OCI-LY1 (cell line): ENCODE measurements around the gene EXOC5.

Experiments used
- H2AFZ ChIP-seq: fragments of 200-600 bp; sonication (generic), shearing (Covaris generic); 2 replicates; pipeline ENCODE4 v1.6.0; 2014; ENCODE audit warnings: antibody characterized with exemption, mild to moderate bottlenecking, low read length
- H3F3A ChIP-seq: fragments of 200-600 bp; sonication (generic), shearing (Covaris generic); 2 replicates; pipeline ENCODE4 v1.6.0; 2014; ENCODE audit warnings: mild to moderate bottlenecking, antibody characterized with exemption, low read length, moderate library complexity; ENCODE audit not compliant: insufficient read depth
- H3K27ac ChIP-seq: fragments of 200-600 bp; sonication (generic); 2 replicates; pipeline ENCODE4 v1.5.1; 2014; ENCODE audit warnings: low read length, mixed run types, mild to moderate bottlenecking, low read depth; ENCODE audit not compliant: poor library complexity, severe bottlenecking
- H3K27me3 ChIP-seq: fragments of 200-600 bp; sonication (generic); 2 replicates; pipeline ENCODE4 v1.6.0; 2014; ENCODE audit warnings: antibody characterized with exemption, mild to moderate bottlenecking, low read length, moderate library complexity; ENCODE audit not compliant: insufficient read depth
- H3K36me3 ChIP-seq: fragments of 200-600 bp; sonication (generic); 2 replicates; pipeline ENCODE4 v1.6.1; 2014; ENCODE audit warnings: mild to moderate bottlenecking, antibody characterized with exemption, low read length, moderate library complexity, mixed read lengths; ENCODE audit not compliant: insufficient read depth
- H3K4me1 ChIP-seq: fragments of 200-600 bp; sonication (generic); 2 replicates; pipeline ENCODE4 v1.5.1; 2014; ENCODE audit warnings: mild to moderate bottlenecking, low read length, moderate library complexity; ENCODE audit not compliant: insufficient read depth, severe bottlenecking
- H3K4me2 ChIP-seq: fragments of 200-600 bp; sonication (generic), shearing (Covaris generic); 2 replicates; pipeline ENCODE4 v1.6.1; 2014; ENCODE audit warnings: low read length
- H3K4me3 ChIP-seq: fragments of 200-600 bp; sonication (generic); 2 replicates; pipeline ENCODE4 v1.5.1; 2014; ENCODE audit warnings: low read length, low read depth, mild to moderate bottlenecking, mixed read lengths; ENCODE audit not compliant: poor library complexity, severe bottlenecking
- H3K79me2 ChIP-seq: fragments of 200-600 bp; shearing (Covaris generic); 2 replicates; pipeline ENCODE4 v1.6.1; 2016; ENCODE audit warnings: mixed run types, low read length, mixed read lengths; ENCODE audit not compliant: insufficient read depth
- H3K9ac ChIP-seq: fragments of 200-600 bp; sonication (generic), shearing (Covaris generic); 2 replicates; pipeline ENCODE4 v1.6.1; 2014; ENCODE audit warnings: mild to moderate bottlenecking, low read length, mixed read lengths
- H3K9me2 ChIP-seq: fragments of 200-600 bp; sonication (generic), shearing (Covaris generic); 2 replicates; pipeline ENCODE4 v1.6.1; 2014; ENCODE audit warnings: low read depth, mild to moderate bottlenecking, low read length, mixed read lengths
- H3K9me3 ChIP-seq: fragments of 200-600 bp; shearing (Covaris generic); 2 replicates; pipeline ENCODE4 v1.6.1; 2014; ENCODE audit warnings: low read length, mixed read lengths
- H4K20me1 ChIP-seq: fragments of 200-600 bp; sonication (generic), shearing (Covaris generic); 2 replicates; pipeline ENCODE4 v1.6.0; 2016; ENCODE audit warnings: mild to moderate bottlenecking, low read length; ENCODE audit not compliant: insufficient read depth
- CTCF ChIP-seq: fragments of 200-600 bp; sonication (generic), shearing (Covaris generic); IDR thresholded peaks from 2 replicates; pipeline ENCODE4 v1.5.1; 2017; ENCODE audit warnings: mild to moderate bottlenecking, antibody characterized with exemption, low read length, moderate library complexity, mixed read lengths
- EZH2 ChIP-seq: fragments of 200-600 bp; sonication (generic), shearing (Covaris generic); IDR thresholded peaks from 2 replicates; pipeline ENCODE4 v1.8.0; 2017; ENCODE audit warnings: borderline replicate concordance, mixed run types, mild to moderate bottlenecking, antibody characterized with exemption, low read length, moderate library complexity, mixed read lengths

The EXOC5 gene

GRCh38 chr14:57179273-57179672 lies 89.4 kb downstream of the EXOC5 start:
- Histone ChIP-seq H3K79me2 (no peaks in the 10 kb centered on the region), H3K36me3 (no peaks in the 10 kb centered on the region), H3K9me2 (no peaks in the 10 kb centered on the region), H3F3A (no peaks in the 10 kb centered on the region), H4K20me1 (no peaks in the 10 kb centered on the region), H3K4me3 (no peak overlapping the region), H3K4me2 (no peak overlapping the region), H2AFZ (no peak overlapping the region), H3K27me3 (no peaks in the 10 kb centered on the region), H3K4me1 (no peaks in the 10 kb centered on the region), H3K9ac (no peak overlapping the region), H3K27ac (no peak overlapping the region), H3K9me3 (no peaks in the 10 kb centered on the region)
- TF ChIP-seq CTCF: no peak
- no peak for TF ChIP-seq EZH2

- Histone ChIP-seq H3K4me2 (no peak overlapping the region), H3F3A (no peaks in the 10 kb centered on the region), H3K9me3 (no peaks in the 10 kb centered on the region), H3K9ac (no peak overlapping the region), H2AFZ (no peak overlapping the region), H3K27ac (no peak overlapping the region), H3K9me2 (no peaks in the 10 kb centered on the region), H3K27me3 (no peaks in the 10 kb centered on the region), H3K4me1 (no peaks in the 10 kb centered on the region), H3K36me3 (no peaks in the 10 kb centered on the region), H3K79me2 (no peaks in the 10 kb centered on the region), H4K20me1 (no peaks in the 10 kb centered on the region), H3K4me3 (no peak overlapping the region)
- no peak for TF ChIP-seq EZH2
- no peak for TF ChIP-seq CTCF
These were observed 94.2 kb downstream of the EXOC5 start for GRCh38 chr14:57174466-57174865.

- no peaks in the 10 kb centered on the region for H3K9me3 ChIP-seq
- TF ChIP-seq EZH2: no peak
- TF ChIP-seq CTCF: no peak
- H3K9ac ChIP-seq: no peak overlapping the region
- H3K4me3 ChIP-seq: no peak overlapping the region
- H3K27ac ChIP-seq: no peak overlapping the region
- H3K36me3 ChIP-seq: no peaks in the 10 kb centered on the region
- no peak overlapping the region for H3K4me2 ChIP-seq
- H3F3A ChIP-seq: no peaks in the 10 kb centered on the region
- H3K4me1 ChIP-seq: no peaks in the 10 kb centered on the region
- no peaks in the 10 kb centered on the region for H3K27me3 ChIP-seq
- H4K20me1 ChIP-seq: no peaks in the 10 kb centered on the region
- no peak overlapping the region for H2AFZ ChIP-seq
- H3K9me2 ChIP-seq: no peaks in the 10 kb centered on the region
- no peaks in the 10 kb centered on the region for H3K79me2 ChIP-seq
These were observed 96.8 kb downstream of the EXOC5 start for GRCh38 chr14:57171903-57172302.
